BE2C (cell line): ENCODE results near the gene ASF1B.

Experiments used
- DNase-seq: peaks from one replicate; pipeline ENCODE4 v3.0.0-alpha.2; 2020
- H3K27me3 ChIP-seq: fragments of 250-450 bp; sonication (Bioruptor Pico); 2 replicates; pipeline ENCODE4 v1.5.1; 2020; ENCODE audit warnings: mild to moderate bottlenecking
- H3K36me3 ChIP-seq: fragments of 250-450 bp; sonication (Bioruptor Pico); 2 replicates; pipeline ENCODE4 v1.5.1; 2020; ENCODE audit warnings: mild to moderate bottlenecking
- H3K4me1 ChIP-seq: fragments of 250-450 bp; sonication (Bioruptor Pico); 2 replicates; pipeline ENCODE4 v1.5.1; 2020
- H3K4me3 ChIP-seq: 2 replicates; pipeline ENCODE4 v1.5.1; 2011; ENCODE audit warnings: low read depth, low read length
- H3K9me3 ChIP-seq: fragments of 250-450 bp; sonication (Bioruptor Pico); 2 replicates; pipeline ENCODE4 v1.5.1; 2020
- CTCF ChIP-seq: IDR thresholded peaks from 2 replicates; pipeline ENCODE4 v1.5.1; 2012; ENCODE audit warnings: mild to moderate bottlenecking, low read depth, low read length

Gene ASF1B

DNA sequence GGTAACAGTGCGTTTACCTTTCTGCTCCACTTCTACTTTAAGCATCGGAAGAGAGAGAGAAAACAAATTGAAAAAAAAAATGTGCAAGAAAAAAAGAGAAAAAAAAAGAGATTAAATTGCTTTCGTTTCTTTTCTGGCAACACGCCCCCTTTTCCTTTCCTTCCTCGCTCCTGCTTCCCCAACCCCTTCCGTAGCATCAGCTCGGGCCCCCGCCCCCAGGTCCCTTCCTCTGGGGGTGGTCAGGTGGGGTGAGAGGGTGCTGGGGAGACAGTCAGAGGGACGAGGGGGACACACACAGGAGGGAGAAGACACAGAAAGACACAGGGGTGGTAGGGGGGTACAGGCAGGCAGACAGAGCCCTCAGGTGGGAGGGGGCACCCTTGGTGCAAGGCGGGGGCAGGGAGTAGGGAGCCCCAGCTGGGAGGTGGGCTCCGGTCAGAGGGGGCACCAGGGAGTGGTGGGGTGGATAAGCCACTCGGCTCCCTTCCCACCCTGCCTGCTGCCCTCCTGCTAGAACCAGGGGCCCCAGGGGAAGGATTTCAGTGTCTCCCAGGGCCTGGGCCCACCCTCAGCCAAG is 30.7 kb upstream of the ASF1B start:
- Histone ChIP-seq H3K9me3 (no peaks in the 10 kb centered on the region), H3K4me1 (peaks cover 7% of the 10 kb centered on the region; the same call in 1 of the 2 replicates)

GRCh38 chr19:14165990-14166830 is 29.8 kb upstream of the ASF1B start:
- TF ChIP-seq CTCF = no peak
- DNase-seq = no peak
- peaks cover 39% of the 10 kb centered on the region for H3K36me3 ChIP-seq
- no peaks in the 10 kb centered on the region for H3K27me3 ChIP-seq
- peaks cover 7% of the 10 kb centered on the region; the same call in 1 of the 2 replicates for H3K4me1 ChIP-seq
- H3K9me3 ChIP-seq = no peaks in the 10 kb centered on the region
- H3K4me3 ChIP-seq = no peak overlapping the region

More for the DNA sequence above, 30.7 kb upstream of the ASF1B start:
- peaks cover 39% of the 10 kb centered on the region for H3K36me3 ChIP-seq
- H3K27me3 ChIP-seq = no peaks in the 10 kb centered on the region
- no peak for DNase-seq
- no peak overlapping the region for H3K4me3 ChIP-seq
- no peak for TF ChIP-seq CTCF

- no peak for TF ChIP-seq CTCF
- H3K27me3 ChIP-seq = no peaks in the 10 kb centered on the region
- DNase-seq = no peak
- H3K9me3 ChIP-seq = no peaks in the 10 kb centered on the region
- peaks cover 7% of the 10 kb centered on the region; the same call in 1 of the 2 replicates for H3K4me1 ChIP-seq
- no peak overlapping the region for H3K4me3 ChIP-seq
- H3K36me3 ChIP-seq = peaks cover 37% of the 10 kb centered on the region
These were observed 28.5 kb upstream of the ASF1B start for GRCh38 chr19:14164724-14165493.

GRCh38 chr19:14164082-14164481 is 27.7 kb upstream of the ASF1B start:
- Histone ChIP-seq H3K4me1 (peaks cover 7% of the 10 kb centered on the region; the same call in 1 of the 2 replicates), H3K9me3 (no peaks in the 10 kb centered on the region), H3K36me3 (peaks cover 42% of the 10 kb centered on the region), H3K27me3 (no peaks in the 10 kb centered on the region), H3K4me3 (no peak overlapping the region)
- TF ChIP-seq CTCF = no peak
- no peak for DNase-seq

DNA sequence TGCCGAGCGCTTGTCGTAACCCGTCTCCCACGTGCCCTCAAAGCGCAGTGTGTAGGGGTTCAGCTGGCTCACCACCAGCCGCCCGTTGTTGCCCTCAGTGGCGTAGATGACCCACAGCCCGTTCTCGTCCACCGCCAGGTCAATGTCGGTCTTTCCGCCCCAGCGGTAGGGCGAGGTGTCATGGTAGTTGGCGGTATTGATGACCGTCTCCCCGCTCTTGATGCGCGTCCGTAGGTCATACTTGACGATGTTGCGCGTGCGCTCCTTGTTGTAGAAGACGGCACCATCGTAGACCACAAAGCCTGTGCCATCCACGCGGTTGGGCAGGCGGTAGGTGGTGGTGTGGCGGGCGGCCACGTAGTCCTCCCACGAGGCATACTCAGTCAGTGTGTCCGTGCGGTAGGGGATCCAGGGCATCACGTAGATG is 26.5 kb upstream of the ASF1B start:
- no peak for DNase-seq
- no peak for TF ChIP-seq CTCF
- Histone ChIP-seq H3K4me1 (peaks cover 1% of the 10 kb centered on the region; the same call in 1 of the 2 replicates), H3K27me3 (no peaks in the 10 kb centered on the region), H3K36me3 (peaks cover 49% of the 10 kb centered on the region), H3K9me3 (no peaks in the 10 kb centered on the region), H3K4me3 (no peak overlapping the region)
